BJ (cell line): ENCODE measurements around the gene ACVR1. TPM values are rescaled to one million over a fixed set of nuclear protein-coding genes. Genes with fewer than 3 reads are reported as not detected.

Experiments used
- CTCF ChIA-PET: fragments of 350-600 bp; formaldehyde crosslinking; extraction: SDS; loops from one replicate; lab custom pipeline; 2021; ENCODE audit warnings: antibody characterized with exemption, inconsistent platforms; lab: Yijun Ruan, JAX
- POLR2A ChIA-PET: fragments of 300-600 bp; sonication (Branson Sonifier 250); formaldehyde crosslinking; extraction: SDS; loops from one replicate; lab custom pipeline; 2021; ENCODE audit warnings: antibody characterized with exemption; lab: Charles Lee
- DNase-seq: peaks from one replicate; pipeline ENCODE4 v3.0.0-alpha.2; 2011; ENCODE audit warnings: low read depth
- H3K27me3 ChIP-seq: 2 replicates; pipeline ENCODE4 v1.6.0; 2011; ENCODE audit warnings: low read length; ENCODE audit not compliant: control insufficient read depth, insufficient read depth
- H3K36me3 ChIP-seq: 2 replicates; pipeline ENCODE4 v1.5.1; 2011; ENCODE audit warnings: low read length; ENCODE audit not compliant: control insufficient read depth, insufficient read depth
- H3K4me3 ChIP-seq: 2 replicates; pipeline ENCODE4 v1.5.1; 2011; ENCODE audit warnings: low read depth, mild to moderate bottlenecking, control low read depth, low read length
- CTCF ChIP-seq: IDR thresholded peaks from 2 replicates; pipeline ENCODE4 v1.5.1; 2011; ENCODE audit warnings: low read depth, mild to moderate bottlenecking, control low read depth, inconsistent platforms, low read length, moderate library complexity; ENCODE audit not compliant: insufficient read depth
- polyA plus RNA-seq: library from polyadenylated mRNA; depleted of rRNA; stranded (reverse); fragments of >200 nt; gene quantifications from 2 replicates; pipeline ENCODE4 v1.2.3, GENCODE V29; 2011

The ACVR1 gene
- polyA plus RNA-seq, 1 experiment, result 28.5 TPM

GRCh38 chr2:157843935-157844334 is 32.2 kb downstream of the ACVR1 start:
- DNase-seq, result no peak
- no peak for TF ChIP-seq CTCF
- Histone ChIP-seq H3K36me3 (no peaks in the 10 kb centered on the region), H3K4me3 (no peak overlapping the region), H3K27me3 (no peaks in the 10 kb centered on the region)
- ChIA-PET CTCF (interaction anchor here (0.6 kb wide), 1 partner anchor 9 kb away, joined by 4 read pairs; no protein-coding TSS in a partner anchor), POLR2A (no interaction called here)

GRCh38 chr2:157843081-157843480 is 33.0 kb downstream of the ACVR1 start:
- ChIA-PET CTCF (no interaction called here), POLR2A (no interaction called here)
- no peak for TF ChIP-seq CTCF
- DNase-seq, result no peak
- H3K4me3 ChIP-seq, result no peak overlapping the region
- H3K27me3 ChIP-seq, result no peaks in the 10 kb centered on the region
- H3K36me3 ChIP-seq, result no peaks in the 10 kb centered on the region

GRCh38 chr2:157842106-157842879 is 33.8 kb downstream of the ACVR1 start:
- no peak for TF ChIP-seq CTCF
- CTCF ChIA-PET, result no interaction called here
- Histone ChIP-seq H3K27me3 (no peaks in the 10 kb centered on the region), H3K36me3 (no peaks in the 10 kb centered on the region), H3K4me3 (no peak overlapping the region)
- POLR2A ChIA-PET, result no interaction called here
- no peak for DNase-seq

- H3K27me3 ChIP-seq, result no peaks in the 10 kb centered on the region
- ChIA-PET POLR2A (no interaction called here), CTCF (no interaction called here)
- DNase-seq, result no peak
- H3K36me3 ChIP-seq, result no peaks in the 10 kb centered on the region
- no peak overlapping the region for H3K4me3 ChIP-seq
- TF ChIP-seq CTCF, result no peak
Observed at GRCh38 chr2:157841485-157841884, 34.6 kb downstream of the ACVR1 start.

GRCh38 chr2:157840568-157841156 is 35.5 kb downstream of the ACVR1 start:
- Histone ChIP-seq H3K36me3 (no peaks in the 10 kb centered on the region), H3K4me3 (no peak overlapping the region), H3K27me3 (no peaks in the 10 kb centered on the region)
- ChIA-PET CTCF (no interaction called here), POLR2A (no interaction called here)
- DNase-seq, result no peak
- no peak for TF ChIP-seq CTCF
